ENCODE results near the gene CD84. TPM values are rescaled to one million over a fixed set of nuclear protein-coding genes. Genes with fewer than 3 reads are reported as not detected.
"Not testable (repeated sequence)": the region's sequence is repeated elsewhere in the genome, so short reads cannot be mapped to it uniquely, and the experiment has no call there.

Gene CD84
- total RNA-seq, 1 donor from 2014 or later = not detected

GRCh38 chr1:160519642-160520435, 59.5 kb downstream of the CD84 start:
- DNase-seq (ENCODE audit: low read depth) = no peak
- Histone ChIP-seq H3K27me3 (ENCODE audit: control insufficient read depth, insufficient read depth, low read length) (no peaks in the 10 kb centered on the region), H3K36me3 (ENCODE audit: control insufficient read depth, insufficient read depth, low read length) (no peaks in the 10 kb centered on the region), H3K4me3 (ENCODE audit: low read depth, low read length) (no peak overlapping the region)
- TF ChIP-seq CTCF (IDR thresholded peaks at IDR 0.05; ENCODE audit: insufficient read depth, low read length, poor library complexity, severe bottlenecking) = no peak

GRCh38 chr1:160517519-160517918, 61.8 kb downstream of the CD84 start:
- DNase-seq (ENCODE audit: low read depth); H3K27me3 ChIP-seq (ENCODE audit: control insufficient read depth, insufficient read depth, low read length); H3K36me3 ChIP-seq (ENCODE audit: control insufficient read depth, insufficient read depth, low read length); H3K4me3 ChIP-seq (ENCODE audit: low read depth, low read length): not testable (repeated sequence)

GRCh38 chr1:160515908-160516307, 63.4 kb downstream of the CD84 start:
- H3K27me3 ChIP-seq (ENCODE audit: control insufficient read depth, insufficient read depth, low read length); H3K4me3 ChIP-seq (ENCODE audit: low read depth, low read length); H3K36me3 ChIP-seq (ENCODE audit: control insufficient read depth, insufficient read depth, low read length); DNase-seq (ENCODE audit: low read depth): not testable (repeated sequence)

- no peak for DNase-seq (ENCODE audit: low read depth)
- peaks cover 2% of the 10 kb centered on the region for H3K27me3 ChIP-seq (ENCODE audit: control insufficient read depth, insufficient read depth, low read length)
- TF ChIP-seq CTCF (IDR thresholded peaks at IDR 0.05; ENCODE audit: insufficient read depth, low read length, poor library complexity, severe bottlenecking) = no peak
- no peak overlapping the region for H3K4me3 ChIP-seq (ENCODE audit: low read depth, low read length)
- no peaks in the 10 kb centered on the region for H3K36me3 ChIP-seq (ENCODE audit: control insufficient read depth, insufficient read depth, low read length)
Measured at GRCh38 chr1:160504651-160505050, 74.6 kb downstream of the CD84 start.

GRCh38 chr1:160503087-160503486, 76.2 kb downstream of the CD84 start:
- no peak for TF ChIP-seq CTCF (IDR thresholded peaks at IDR 0.05; ENCODE audit: insufficient read depth, low read length, poor library complexity, severe bottlenecking)
- Histone ChIP-seq H3K4me3 (ENCODE audit: low read depth, low read length) (no peak overlapping the region), H3K36me3 (ENCODE audit: control insufficient read depth, insufficient read depth, low read length) (no peaks in the 10 kb centered on the region), H3K27me3 (ENCODE audit: control insufficient read depth, insufficient read depth, low read length) (peaks cover 2% of the 10 kb centered on the region)
- no peak for DNase-seq (ENCODE audit: low read depth)

- Histone ChIP-seq H3K27me3 (ENCODE audit: control insufficient read depth, insufficient read depth, low read length) (peaks cover 2% of the 10 kb centered on the region), H3K4me3 (ENCODE audit: low read depth, low read length) (no peak overlapping the region), H3K36me3 (ENCODE audit: control insufficient read depth, insufficient read depth, low read length) (no peaks in the 10 kb centered on the region)
- no peak for DNase-seq (ENCODE audit: low read depth)
- no peak for TF ChIP-seq CTCF (IDR thresholded peaks at IDR 0.05; ENCODE audit: insufficient read depth, low read length, poor library complexity, severe bottlenecking)
Measured at GRCh38 chr1:160500321-160500990, 78.8 kb downstream of the CD84 start.

Data from kidney epithelial cell (primary cell).